Measurements from ENCODE around the gene KCNJ18. TPM values are rescaled to one million over a fixed set of nuclear protein-coding genes. Genes with fewer than 3 reads are reported as not detected.
"Not testable (repeated sequence)": the region's sequence is repeated elsewhere in the genome, so short reads cannot be mapped to it uniquely, and the experiment has no call there.

Gene KCNJ18
- total RNA-seq, 2 experiments from 2014 or later, result not detected

- ChIA-PET POLR2A (no interaction called here), CTCF (ENCODE audit: unreplicated experiment) (no interaction called here)
- Histone ChIP-seq H3K9me3 (ENCODE audit: low read length) (no peaks in the 10 kb centered on the region), H3K4me1 (ENCODE audit: insufficient read depth, low read length, poor library complexity, severe bottlenecking) (no peaks in the 10 kb centered on the region), H3K27ac (ENCODE audit: low read depth, low read length, poor library complexity, severe bottlenecking) (no peak overlapping the region), H3K79me2 (ENCODE audit: insufficient read depth, low read depth, low read length) (no peaks in the 10 kb centered on the region), H3K36me3 (ENCODE audit: insufficient read depth, low read length) (no peaks in the 10 kb centered on the region), H3K4me3 (ENCODE audit: low read depth, low read length, poor library complexity, severe bottlenecking) (no peak overlapping the region), H4K20me1 (ENCODE audit: insufficient read depth, low read length) (no peaks in the 10 kb centered on the region), H3K4me2 (ENCODE audit: low read length) (no peak overlapping the region), H2AFZ (ENCODE audit: low read length) (no peak overlapping the region), H3K9me2 (ENCODE audit: insufficient read depth, low read length) (no peaks in the 10 kb centered on the region)
- no TSS peak for BruUV-seq (replicated peaks)
- TF ChIP-seq CTCF (conservative IDR thresholded peaks at IDR 0.05; ENCODE audit: low read length) (no peak), EZH2phosphoT487 (IDR thresholded peaks at IDR 0.05; ENCODE audit: borderline replicate concordance, low read depth, low read length) (no peak)
- intact Hi-C loops (cut with micrococcal nuclease; ENCODE audit: unreplicated experiment), result no loop called here
- DNase-seq (ENCODE audit: low spot score), result no peak
These were observed 13.8 kb upstream of the KCNJ18 start for GRCh38 chr17:21678393-21679081.

GRCh38 chr17:21679256-21680146 lies 12.8 kb upstream of the KCNJ18 start:
- no peaks in the 10 kb centered on the region for H3K9me2 ChIP-seq (ENCODE audit: insufficient read depth, low read length)
- BruUV-seq (replicated peaks), result no TSS peak
- no peaks in the 10 kb centered on the region for H3K4me1 ChIP-seq (ENCODE audit: insufficient read depth, low read length, poor library complexity, severe bottlenecking)
- intact Hi-C loops (cut with micrococcal nuclease; ENCODE audit: unreplicated experiment), result no loop called here
- TF ChIP-seq EZH2phosphoT487 (IDR thresholded peaks at IDR 0.05; ENCODE audit: borderline replicate concordance, low read depth, low read length) (no peak), CTCF (conservative IDR thresholded peaks at IDR 0.05; ENCODE audit: low read length) (no peak)
- H3K36me3 ChIP-seq (ENCODE audit: insufficient read depth, low read length), result no peaks in the 10 kb centered on the region
- H3K79me2 ChIP-seq (ENCODE audit: insufficient read depth, low read depth, low read length), result no peaks in the 10 kb centered on the region
- ChIA-PET CTCF (ENCODE audit: unreplicated experiment) (no interaction called here), POLR2A (no interaction called here)
- H3K4me3 ChIP-seq (ENCODE audit: low read depth, low read length, poor library complexity, severe bottlenecking), result no peak overlapping the region
- no peak for DNase-seq (ENCODE audit: low spot score)
- no peaks in the 10 kb centered on the region for H3K9me3 ChIP-seq (ENCODE audit: low read length)
- H3K4me2 ChIP-seq (ENCODE audit: low read length), result no peak overlapping the region
- no peaks in the 10 kb centered on the region for H4K20me1 ChIP-seq (ENCODE audit: insufficient read depth, low read length)
- no peak overlapping the region for H3K27ac ChIP-seq (ENCODE audit: low read depth, low read length, poor library complexity, severe bottlenecking)
- no peak overlapping the region for H2AFZ ChIP-seq (ENCODE audit: low read length)

GRCh38 chr17:21680366-21680765 lies 12.0 kb upstream of the KCNJ18 start:
- intact Hi-C loops (cut with micrococcal nuclease; ENCODE audit: unreplicated experiment), result no loop called here
- H3K4me1 ChIP-seq (ENCODE audit: insufficient read depth, low read length, poor library complexity, severe bottlenecking), result no peaks in the 10 kb centered on the region
- H3K27ac ChIP-seq (ENCODE audit: low read depth, low read length, poor library complexity, severe bottlenecking), result no peak overlapping the region
- H3K4me3 ChIP-seq (ENCODE audit: low read depth, low read length, poor library complexity, severe bottlenecking), result no peak overlapping the region
- TF ChIP-seq CTCF (conservative IDR thresholded peaks at IDR 0.05; ENCODE audit: low read length) (no peak), EZH2phosphoT487 (IDR thresholded peaks at IDR 0.05; ENCODE audit: borderline replicate concordance, low read depth, low read length) (no peak)
- ChIA-PET POLR2A (no interaction called here), CTCF (ENCODE audit: unreplicated experiment) (no interaction called here)
- no peaks in the 10 kb centered on the region for H3K79me2 ChIP-seq (ENCODE audit: insufficient read depth, low read depth, low read length)
- no TSS peak for BruUV-seq (replicated peaks)
- no peaks in the 10 kb centered on the region for H4K20me1 ChIP-seq (ENCODE audit: insufficient read depth, low read length)
- H3K36me3 ChIP-seq (ENCODE audit: insufficient read depth, low read length), result no peaks in the 10 kb centered on the region
- H3K9me3 ChIP-seq (ENCODE audit: low read length), result no peaks in the 10 kb centered on the region
- DNase-seq (ENCODE audit: low spot score), result no peak
- no peak overlapping the region for H2AFZ ChIP-seq (ENCODE audit: low read length)
- no peak overlapping the region for H3K4me2 ChIP-seq (ENCODE audit: low read length)
- no peaks in the 10 kb centered on the region for H3K9me2 ChIP-seq (ENCODE audit: insufficient read depth, low read length)

GRCh38 chr17:21680850-21681351 lies 11.4 kb upstream of the KCNJ18 start:
- H3K4me3 ChIP-seq (ENCODE audit: low read depth, low read length, poor library complexity, severe bottlenecking); CTCF ChIA-PET (ENCODE audit: unreplicated experiment); H2AFZ ChIP-seq (ENCODE audit: low read length); H3K36me3 ChIP-seq (ENCODE audit: insufficient read depth, low read length); BruUV-seq (replicated peaks); H4K20me1 ChIP-seq (ENCODE audit: insufficient read depth, low read length); H3K79me2 ChIP-seq (ENCODE audit: insufficient read depth, low read depth, low read length); H3K27ac ChIP-seq (ENCODE audit: low read depth, low read length, poor library complexity, severe bottlenecking); DNase-seq (ENCODE audit: low spot score); H3K4me1 ChIP-seq (ENCODE audit: insufficient read depth, low read length, poor library complexity, severe bottlenecking); H3K9me2 ChIP-seq (ENCODE audit: insufficient read depth, low read length); intact Hi-C loops (cut with micrococcal nuclease; ENCODE audit: unreplicated experiment); H3K9me3 ChIP-seq (ENCODE audit: low read length); POLR2A ChIA-PET; H3K4me2 ChIP-seq (ENCODE audit: low read length): not testable (repeated sequence)

Measured in OCI-LY7 (cell line).